GM19397 (cell line): ENCODE data around the gene FAM53B.
"Not testable (repeated sequence)": the region's sequence is repeated elsewhere in the genome, so short reads cannot be mapped to it uniquely, and the experiment has no call there.

Experiments used
- ATAC-seq: cut with Tn5 transposase; IDR thresholded peaks from one replicate; pipeline ENCODE4 v1.9.1; 2021; ENCODE audit warnings: mild to moderate bottlenecking, moderate library complexity; ENCODE audit not compliant: unreplicated experiment

Gene FAM53B

GRCh38 chr10:124591123-124591495, 153.1 kb downstream of the FAM53B start:
- no peak for ATAC-seq

GRCh38 chr10:124590216-124591122, 153.7 kb downstream of the FAM53B start:
- ATAC-seq = no peak

GRCh38 chr10:124589491-124590041, 154.6 kb downstream of the FAM53B start:
- no peak for ATAC-seq

- no peak for ATAC-seq
These were observed 155.3 kb downstream of the FAM53B start for GRCh38 chr10:124588736-124589490.

GRCh38 chr10:124588341-124588735, 155.8 kb downstream of the FAM53B start:
- ATAC-seq = not testable (repeated sequence)

GRCh38 chr10:124587811-124588211, 156.4 kb downstream of the FAM53B start:
- no peak for ATAC-seq

- ATAC-seq = no peak
These were observed 158.0 kb downstream of the FAM53B start for GRCh38 chr10:124586142-124586541.

- no peak for ATAC-seq
These were observed 165.2 kb downstream of the FAM53B start for GRCh38 chr10:124579011-124579399.

- ATAC-seq = no peak
These were observed 165.8 kb downstream of the FAM53B start for GRCh38 chr10:124578231-124579010.

- no peak for ATAC-seq
These were observed 166.5 kb downstream of the FAM53B start for GRCh38 chr10:124577651-124578050.

GRCh38 chr10:124576526-124577420, 167.4 kb downstream of the FAM53B start:
- no peak for ATAC-seq

- no peak for ATAC-seq
These were observed 168.8 kb downstream of the FAM53B start for GRCh38 chr10:124575107-124576035.

- ATAC-seq = no peak
These were observed 169.6 kb downstream of the FAM53B start for GRCh38 chr10:124574456-124575070.

GRCh38 chr10:124573726-124574455, 170.3 kb downstream of the FAM53B start:
- no peak for ATAC-seq

GRCh38 chr10:124572751-124573150, 171.4 kb downstream of the FAM53B start:
- ATAC-seq = no peak

- ATAC-seq = no peak
These were observed 173.5 kb downstream of the FAM53B start for GRCh38 chr10:124570646-124571045.

- ATAC-seq = no peak
These were observed 174.3 kb downstream of the FAM53B start for GRCh38 chr10:124569623-124570470.
